GM21737 (cell line): ENCODE data around the gene HENMT1.
"Not testable (repeated sequence)": the region's sequence is repeated elsewhere in the genome, so short reads cannot be mapped to it uniquely, and the experiment has no call there.

ENCODE experiments used
- ATAC-seq: cut with Tn5 transposase; IDR thresholded peaks from one replicate; pipeline ENCODE4 v1.9.1; 2021; ENCODE audit warnings: mild to moderate bottlenecking, moderate library complexity; ENCODE audit not compliant: unreplicated experiment

Gene HENMT1

GRCh38 chr1:108671143-108671542, 10.2 kb upstream of the HENMT1 start:
- no peak for ATAC-seq

- ATAC-seq: no peak
Measured at GRCh38 chr1:108670131-108670773, 9.4 kb upstream of the HENMT1 start.

GRCh38 chr1:108669679-108670078, 8.8 kb upstream of the HENMT1 start:
- no peak for ATAC-seq

GRCh38 chr1:108668777-108669176, 7.9 kb upstream of the HENMT1 start:
- no peak for ATAC-seq

GRCh38 chr1:108667422-108667821, 6.5 kb upstream of the HENMT1 start:
- ATAC-seq: not testable (repeated sequence)

GRCh38 chr1:108665771-108666170, 4.9 kb upstream of the HENMT1 start:
- no peak for ATAC-seq

GRCh38 chr1:108665067-108665466, 4.2 kb upstream of the HENMT1 start:
- no peak for ATAC-seq

- ATAC-seq: no peak
Measured at GRCh38 chr1:108664481-108664880, 3.6 kb upstream of the HENMT1 start.

- ATAC-seq: no peak
Measured at GRCh38 chr1:108663074-108663473, 2.2 kb upstream of the HENMT1 start.

- no peak for ATAC-seq
Measured at GRCh38 chr1:108657356-108658080, 3.4 kb downstream of the HENMT1 start.

- ATAC-seq: no peak
Measured at GRCh38 chr1:108653431-108654105, 7.3 kb downstream of the HENMT1 start.

GRCh38 chr1:108646648-108647269, 14.1 kb downstream of the HENMT1 start:
- ATAC-seq: no peak

GRCh38 chr1:108646265-108646647, 14.6 kb downstream of the HENMT1 start:
- no peak for ATAC-seq

GRCh38 chr1:108645564-108646184, 15.2 kb downstream of the HENMT1 start:
- no peak for ATAC-seq

- no peak for ATAC-seq
Measured at GRCh38 chr1:108644984-108645383, 15.9 kb downstream of the HENMT1 start.

- no peak for ATAC-seq
Measured at GRCh38 chr1:108643492-108644335, 17.2 kb downstream of the HENMT1 start.

GRCh38 chr1:108640863-108641262, 20.0 kb downstream of the HENMT1 start:
- ATAC-seq: not testable (repeated sequence)

GRCh38 chr1:108639899-108640560, 20.9 kb downstream of the HENMT1 start:
- no peak for ATAC-seq

GRCh38 chr1:108636876-108637275, 24.0 kb downstream of the HENMT1 start:
- no peak for ATAC-seq

GRCh38 chr1:108634521-108634920, 26.4 kb downstream of the HENMT1 start:
- ATAC-seq: no peak
